ENCODE measurements around the gene CRISPLD2.

DNA sequence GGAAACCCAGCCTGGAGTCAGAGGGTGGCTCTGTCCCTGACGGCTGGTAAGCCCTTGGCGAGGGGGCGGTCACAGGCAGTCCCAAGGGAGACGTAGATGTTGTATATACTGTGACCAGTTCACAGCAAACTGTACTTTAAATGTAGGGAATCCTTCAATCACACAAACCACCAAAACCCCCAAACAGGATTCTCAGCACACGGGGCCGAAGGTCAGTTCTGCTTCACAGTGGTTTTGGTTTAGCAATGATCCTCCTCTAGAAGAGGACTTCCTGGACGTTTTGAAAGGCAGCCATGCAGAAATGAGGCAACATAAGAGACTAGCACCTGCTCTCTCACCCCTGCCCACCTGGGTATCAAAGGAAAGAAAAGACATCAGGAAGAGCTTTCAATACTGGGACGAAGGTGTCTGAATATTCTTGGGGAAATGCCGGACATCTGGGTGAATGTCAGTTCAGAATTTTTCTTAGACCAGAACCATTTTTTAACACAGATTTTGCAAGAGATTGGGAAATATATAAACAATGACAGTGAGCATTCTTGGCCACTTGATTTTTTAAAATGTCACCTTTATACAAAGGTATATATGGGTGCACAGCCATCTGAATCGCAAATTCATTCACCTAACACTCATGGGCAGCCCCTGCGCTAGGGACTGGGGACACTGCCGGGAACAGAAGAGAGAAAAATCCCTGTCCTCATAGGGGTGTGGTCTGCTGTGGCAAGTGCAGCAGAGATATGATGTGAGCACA lies 74.2 kb downstream of the CRISPLD2 start:
- no peak for TF ChIP-seq CTCF (conservative IDR thresholded peaks at IDR 0.05; ENCODE audit: low read length)
- no peak for TF ChIP-seq EZH2phosphoT487 (IDR thresholded peaks at IDR 0.05; ENCODE audit: borderline replicate concordance)

All from Loucy (cell line).